ENCODE data around the gene ZNF451.

ZNF451 gene

DNA sequence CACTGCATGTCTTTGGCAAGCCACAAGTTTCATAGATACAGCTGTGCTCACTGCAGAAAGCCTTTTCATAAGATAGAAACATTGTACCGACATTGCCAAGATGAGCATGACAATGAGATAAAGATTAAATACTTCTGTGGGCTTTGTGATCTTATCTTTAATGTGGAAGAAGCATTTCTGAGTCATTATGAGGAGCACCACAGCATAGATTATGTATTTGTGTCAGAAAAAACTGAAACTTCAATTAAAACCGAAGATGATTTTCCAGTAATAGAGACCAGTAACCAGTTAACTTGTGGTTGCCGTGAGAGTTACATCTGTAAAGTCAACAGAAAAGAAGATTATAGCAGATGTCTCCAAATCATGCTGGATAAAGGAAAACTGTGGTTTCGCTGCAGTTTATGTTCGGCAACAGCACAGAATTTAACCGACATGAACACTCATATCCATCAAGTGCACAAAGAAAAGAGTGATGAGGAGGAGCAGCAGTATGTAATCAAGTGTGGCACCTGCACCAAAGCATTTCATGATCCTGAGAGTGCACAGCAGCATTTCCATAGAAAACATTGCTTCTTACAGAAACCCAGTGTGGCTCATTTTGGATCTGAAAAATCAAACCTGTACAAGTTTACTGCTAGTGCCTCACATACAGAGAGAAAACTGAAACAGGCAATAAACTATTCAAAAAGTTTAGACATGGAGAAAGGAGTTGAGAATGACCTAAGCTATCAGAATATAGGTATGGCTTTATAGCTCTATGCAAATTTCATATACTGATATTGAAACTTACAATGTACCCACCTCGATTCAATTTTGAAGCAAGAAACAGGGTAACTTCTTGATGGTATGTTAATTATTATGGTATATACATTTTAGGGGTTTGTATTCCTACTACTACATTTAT lies 58.2 kb downstream of the ZNF451 start:
- no peak for DNase-seq (ENCODE audit: low read depth in 3 of 3)

DNA sequence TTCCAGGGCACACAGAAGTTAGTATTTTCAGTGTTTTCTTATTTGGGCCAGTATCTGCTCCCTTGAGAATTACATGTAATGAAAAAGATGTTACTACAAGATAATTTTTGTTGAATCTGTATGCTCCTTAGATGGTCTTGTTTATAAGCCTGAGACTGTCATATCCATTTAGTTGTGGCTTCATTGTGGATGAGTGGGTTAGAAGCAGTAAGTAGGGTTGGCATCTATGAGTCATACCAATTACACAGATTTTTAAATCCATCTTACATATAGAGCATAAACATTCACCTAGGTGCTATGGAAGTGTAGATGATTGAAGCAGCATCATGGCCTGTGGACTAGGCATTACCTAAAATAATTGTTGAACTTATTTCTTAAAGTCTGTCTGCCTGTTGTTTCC lies 68.7 kb downstream of the ZNF451 start:
- DNase-seq (ENCODE audit: low read depth in 3 of 3) = no peak

GRCh38 chr6:57159127-57159526 lies 69.1 kb downstream of the ZNF451 start:
- no peak for DNase-seq (ENCODE audit: low read depth in 3 of 3)

DNA sequence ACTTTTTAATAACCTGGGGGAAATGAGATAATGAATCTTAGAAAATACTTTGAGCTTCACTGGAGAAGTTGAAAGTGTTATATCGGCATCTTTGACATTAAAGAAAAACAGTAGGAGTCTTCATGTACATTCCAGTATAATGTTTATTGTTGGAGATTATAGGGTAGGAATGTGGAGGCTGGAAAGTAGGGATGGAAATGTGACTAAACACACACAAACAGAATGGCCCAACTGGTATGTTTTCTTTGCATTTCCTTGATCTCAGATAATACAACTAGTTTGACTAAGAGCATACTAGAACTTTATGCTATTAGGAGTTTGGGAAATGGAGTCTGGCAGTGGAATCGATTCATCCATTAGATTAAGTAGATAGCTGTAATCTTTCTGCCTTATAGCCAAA lies 72.0 kb downstream of the ZNF451 start:
- DNase-seq (ENCODE audit: low read depth in 3 of 3) = no peak

- DNase-seq (ENCODE audit: low read depth in 3 of 3) = no peak
Observed at GRCh38 chr6:57162516-57162915, 72.5 kb downstream of the ZNF451 start.

GRCh38 chr6:57163956-57164355 lies 74.0 kb downstream of the ZNF451 start:
- DNase-seq (ENCODE audit: low read depth in 3 of 3) = no peak

GRCh38 chr6:57165080-57165479 lies 75.1 kb downstream of the ZNF451 start:
- no peak for DNase-seq (ENCODE audit: low read depth in 3 of 3)

GRCh38 chr6:57172136-57173055 lies 82.4 kb downstream of the ZNF451 start, which contains the start of gene BAG2:
Gene BAG2, plus strand, starts transcription at chr6:57172326. Its CDS starts 372 bp downstream, at chr6:57172698.
- peak; percentile 78 to 93 (median 80) for DNase-seq (ENCODE audit: low read depth in 3 of 3)

DNA sequence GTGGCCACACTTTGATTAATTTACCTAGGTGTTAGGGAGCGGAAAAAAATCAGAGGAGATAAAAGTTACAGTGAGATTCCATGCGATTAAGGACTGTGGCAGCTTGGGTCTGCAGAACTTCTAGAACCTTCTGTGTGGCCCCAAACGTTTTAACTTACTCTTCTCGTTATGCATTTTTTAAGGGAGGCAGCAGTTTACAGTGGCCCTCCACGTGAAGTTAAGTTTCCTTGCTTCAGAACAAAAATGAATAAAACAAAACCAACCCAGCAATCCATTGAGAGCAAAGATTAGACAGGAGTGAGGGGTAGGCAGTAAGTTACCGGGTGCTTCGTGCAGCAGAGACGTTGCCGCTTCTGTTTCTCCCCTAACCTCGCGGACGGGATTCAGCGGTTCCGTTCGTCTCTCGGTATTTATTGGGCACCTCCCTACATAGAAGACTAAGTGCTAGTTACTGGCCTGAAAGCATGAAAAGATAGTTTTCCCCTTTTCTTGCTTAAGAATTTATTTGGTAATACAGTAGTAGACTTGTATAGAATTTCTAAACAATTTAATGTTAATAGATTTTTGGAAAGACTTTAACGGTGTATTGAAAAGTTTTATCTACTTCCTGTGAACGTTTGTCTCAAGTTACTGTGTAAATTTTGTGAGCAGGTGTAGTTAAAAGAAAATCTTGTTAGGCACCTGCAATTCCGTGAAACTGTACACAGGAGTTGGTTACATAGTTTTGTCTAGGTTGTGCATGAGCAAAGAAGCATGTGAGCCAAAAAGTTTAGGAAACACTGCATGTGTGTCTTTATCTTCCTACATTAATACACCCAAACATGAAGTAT lies 83.3 kb downstream of the ZNF451 start:
- peak in 1 of 3 experiments; percentile 30 for DNase-seq (ENCODE audit: low read depth in 3 of 3)

- DNase-seq (ENCODE audit: low read depth in 3 of 3) = no peak
Observed at GRCh38 chr6:57173886-57174510, 84.0 kb downstream of the ZNF451 start.

DNA sequence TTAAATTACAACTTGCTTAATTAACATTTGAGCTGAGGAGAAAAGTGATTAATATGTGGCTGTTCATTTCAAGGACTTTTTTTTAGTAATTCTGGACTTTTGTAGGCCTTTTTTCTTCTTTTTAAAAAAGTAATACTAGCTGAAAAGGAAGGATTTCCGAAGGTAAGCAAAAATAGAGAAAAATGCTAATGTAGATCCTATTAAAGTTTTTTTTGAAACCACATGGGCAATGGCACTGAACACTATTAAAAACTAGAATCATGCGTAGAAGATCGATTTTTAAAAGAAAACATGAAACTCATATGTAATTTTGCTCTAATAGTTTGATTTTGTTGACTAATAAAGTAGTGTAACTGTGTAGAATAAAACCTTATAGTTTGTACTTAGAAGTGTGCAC lies 84.5 kb downstream of the ZNF451 start:
- no peak for DNase-seq (ENCODE audit: low read depth in 3 of 3)

GRCh38 chr6:57177545-57178265 lies 87.7 kb downstream of the ZNF451 start:
- DNase-seq (ENCODE audit: low read depth in 3 of 3) = no peak

DNA sequence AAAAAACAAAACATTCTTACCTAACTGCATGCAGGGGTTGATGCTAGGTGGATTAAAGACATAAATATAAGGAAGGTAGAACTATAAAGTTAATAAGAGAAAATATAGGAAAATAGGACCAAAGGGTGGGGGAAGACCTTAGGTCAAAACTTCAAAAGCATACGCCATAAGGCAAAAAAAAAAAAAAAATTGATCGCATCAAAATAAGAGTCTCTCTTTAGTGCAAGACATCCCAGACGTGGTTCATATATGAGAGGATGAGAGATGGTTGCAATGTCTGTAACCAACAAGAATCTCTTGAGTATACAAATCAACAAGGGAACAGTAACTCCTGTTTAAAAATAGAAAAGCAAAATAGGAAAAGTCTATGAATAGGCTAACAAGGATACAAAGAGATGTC lies 90.6 kb downstream of the ZNF451 start:
- DNase-seq (ENCODE audit: low read depth in 3 of 3) = no peak

DNA sequence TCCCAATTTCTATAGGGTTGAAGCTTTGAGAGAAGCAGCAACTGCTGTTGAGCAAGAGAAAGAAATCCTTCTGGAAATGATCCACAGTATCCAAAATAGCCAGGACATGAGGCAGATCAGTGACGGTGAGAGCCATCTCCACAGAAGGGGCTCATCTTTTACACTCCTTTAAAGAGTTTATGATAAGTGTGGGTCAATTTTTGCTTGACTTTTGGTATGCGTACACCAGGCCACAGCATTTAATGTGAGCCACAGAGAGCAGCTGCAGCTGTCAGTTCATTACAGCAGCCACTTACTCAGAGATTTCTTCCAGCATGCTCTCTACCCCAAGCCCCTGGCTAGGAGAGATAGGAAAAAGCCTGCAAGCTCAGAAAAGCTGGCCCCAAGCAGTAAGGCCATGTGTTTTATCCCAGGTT lies 92.0 kb downstream of the ZNF451 start:
- DNase-seq (ENCODE audit: low read depth in 3 of 3) = no peak

GRCh38 chr6:57183336-57183735 lies 93.3 kb downstream of the ZNF451 start:
- DNase-seq (ENCODE audit: low read depth in 3 of 3) = no peak

GRCh38 chr6:57190140-57190539 lies 100.2 kb downstream of the ZNF451 start:
- no peak for DNase-seq (ENCODE audit: low read depth in 3 of 3)

DNA sequence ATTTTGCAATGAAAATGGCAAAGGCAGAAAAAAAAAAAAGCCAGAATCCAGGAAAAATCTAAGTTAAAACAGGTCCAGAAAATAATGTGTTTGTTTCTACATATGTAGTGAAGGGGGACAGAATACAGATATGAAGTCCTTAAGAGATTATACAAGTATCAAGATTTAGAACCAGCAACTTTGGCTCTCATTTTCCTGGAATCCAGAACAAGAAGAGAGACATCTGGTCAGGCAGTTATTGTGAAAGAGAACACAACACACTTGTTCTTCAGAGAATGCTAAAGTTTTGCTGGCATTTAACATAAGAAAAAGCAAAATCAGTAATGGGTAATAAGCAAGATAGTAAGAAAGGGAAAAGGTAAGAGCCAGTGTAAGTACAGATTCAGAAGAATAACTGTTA lies 103.2 kb downstream of the ZNF451 start:
- DNase-seq (ENCODE audit: low read depth in 3 of 3) = no peak

GRCh38 chr6:57195457-57195856 lies 105.5 kb downstream of the ZNF451 start:
- DNase-seq (ENCODE audit: low read depth in 3 of 3) = no peak

DNA sequence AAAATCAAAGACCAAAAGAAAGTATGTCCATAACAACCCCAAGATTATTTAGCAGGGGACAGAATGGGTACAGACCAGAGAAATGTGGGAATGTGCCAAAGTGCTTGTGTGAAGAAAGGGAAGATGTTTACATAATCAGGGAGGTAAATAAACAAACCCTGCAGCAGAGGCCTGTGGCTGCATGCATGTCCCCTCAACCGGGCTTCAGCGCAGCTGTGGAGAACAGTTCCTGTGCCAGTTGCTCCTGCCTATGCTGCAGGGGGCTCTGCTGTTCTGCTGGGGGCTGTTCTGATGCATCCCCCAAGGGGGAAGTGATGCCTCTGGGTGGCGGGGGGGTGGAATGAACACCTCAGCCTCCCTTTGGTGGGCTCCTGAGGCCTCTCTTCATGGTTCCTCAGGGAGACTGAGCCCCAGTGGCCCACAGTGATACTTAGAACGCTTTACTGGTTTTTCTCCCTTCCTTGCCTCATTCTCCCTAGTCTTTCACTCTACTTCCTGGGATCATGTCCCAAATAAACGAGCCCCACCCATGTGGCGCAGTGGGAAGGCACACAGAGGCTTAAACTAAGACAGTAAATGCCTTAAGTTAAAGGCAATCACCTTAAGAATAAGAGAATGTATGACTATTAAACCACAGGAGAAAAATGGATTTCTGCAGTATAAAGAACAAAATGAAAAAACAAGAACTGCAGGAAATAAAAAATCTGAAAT lies 109.1 kb downstream of the ZNF451 start:
- DNase-seq (ENCODE audit: low read depth in 3 of 3) = no peak

DNA sequence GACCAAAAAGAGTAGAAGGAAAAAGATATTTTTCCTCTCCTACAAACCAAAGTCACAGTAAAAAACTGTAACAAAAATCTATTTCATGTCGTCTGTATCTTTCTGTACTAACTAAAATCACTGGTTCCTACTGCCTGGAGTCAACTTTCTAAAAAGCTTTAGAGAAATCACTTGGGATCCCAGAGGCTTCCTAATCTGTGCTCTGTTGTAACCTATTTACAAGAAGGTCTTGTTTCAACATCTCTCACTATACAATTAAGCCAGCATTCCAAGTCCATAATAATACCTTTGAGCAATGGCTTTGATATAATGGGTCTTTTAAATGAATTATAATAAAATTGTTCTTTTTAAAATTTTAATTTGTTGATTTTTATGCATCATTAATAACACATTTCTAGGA lies 111.7 kb downstream of the ZNF451 start:
- DNase-seq (ENCODE audit: low read depth in 3 of 3) = no peak
